ENCODE results near the gene CD151. TPM values are rescaled to one million over a fixed set of nuclear protein-coding genes. Genes with fewer than 3 reads are reported as not detected.

CD151 gene
- total RNA-seq, 1 experiment from 2014 or later, result 482 TPM

DNA sequence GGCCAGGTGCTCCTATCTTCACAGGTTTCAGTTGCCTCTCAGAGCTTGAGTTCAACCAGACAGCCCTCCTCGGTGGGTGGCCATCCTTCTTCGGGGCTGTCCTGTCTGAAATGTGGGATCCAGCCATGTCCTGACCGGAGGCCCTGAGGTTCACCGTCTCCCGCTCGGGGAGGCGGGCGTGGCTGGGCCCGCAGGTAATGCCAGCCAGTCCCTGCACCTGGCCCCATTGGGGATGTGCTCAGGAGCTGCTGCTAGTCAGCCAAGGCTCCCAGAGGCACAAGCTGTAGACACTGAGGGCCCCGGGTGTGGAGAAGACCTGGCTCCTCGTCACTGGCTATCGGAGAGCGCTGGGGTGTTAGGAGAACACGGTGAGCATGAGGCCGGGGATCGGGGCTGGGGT is 42.5 kb downstream of the CD151 start:
- BruUV-seq (replicated peaks), result no TSS peak
- intact Hi-C loops (cut with micrococcal nuclease; ENCODE audit: unreplicated experiment), result no loop called here

DNA sequence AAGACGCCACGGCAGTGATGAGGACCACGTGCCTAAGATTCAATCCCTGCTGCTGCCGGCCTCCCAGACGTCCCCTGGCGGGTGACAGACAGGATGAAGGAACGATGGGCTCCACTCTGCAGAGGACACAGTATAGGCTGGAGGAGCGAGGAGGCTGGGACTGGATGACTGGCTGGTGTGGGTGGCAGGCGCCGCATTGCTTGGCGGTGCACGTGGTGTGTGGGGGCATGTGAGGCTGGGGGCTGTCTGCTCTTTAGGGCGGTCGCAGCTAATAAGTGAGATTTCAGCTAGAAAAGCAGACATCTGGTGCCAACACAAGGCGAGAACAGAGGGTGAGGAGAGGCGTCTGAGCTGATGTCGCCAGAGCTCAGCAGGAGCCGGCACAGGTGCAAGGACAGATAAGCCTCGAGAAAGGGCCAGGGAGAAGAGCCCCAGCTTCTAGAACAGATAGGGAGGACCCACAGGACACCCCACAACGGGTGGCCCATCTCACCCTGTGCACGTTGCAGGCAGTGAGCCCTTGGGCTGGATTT is 43.1 kb downstream of the CD151 start:
- Mint-ChIP-seq H3K4me1 (ENCODE audit: low read depth, unreplicated experiment) (no peaks in the 10 kb centered on the region), H3K9me3 (ENCODE audit: low read depth, unreplicated experiment) (no peaks in the 10 kb centered on the region), H3K27me3 (ENCODE audit: unreplicated experiment) (no peaks in the 10 kb centered on the region), H3K36me3 (ENCODE audit: insufficient read depth, unreplicated experiment) (peaks cover 45% of the 10 kb centered on the region), H3K4me3 (ENCODE audit: low read depth, unreplicated experiment) (no peak overlapping the region), H3K27ac (ENCODE audit: unreplicated experiment) (no peak overlapping the region)
- no TSS peak for BruUV-seq (replicated peaks)
- TF ChIP-seq, protein P1, sequence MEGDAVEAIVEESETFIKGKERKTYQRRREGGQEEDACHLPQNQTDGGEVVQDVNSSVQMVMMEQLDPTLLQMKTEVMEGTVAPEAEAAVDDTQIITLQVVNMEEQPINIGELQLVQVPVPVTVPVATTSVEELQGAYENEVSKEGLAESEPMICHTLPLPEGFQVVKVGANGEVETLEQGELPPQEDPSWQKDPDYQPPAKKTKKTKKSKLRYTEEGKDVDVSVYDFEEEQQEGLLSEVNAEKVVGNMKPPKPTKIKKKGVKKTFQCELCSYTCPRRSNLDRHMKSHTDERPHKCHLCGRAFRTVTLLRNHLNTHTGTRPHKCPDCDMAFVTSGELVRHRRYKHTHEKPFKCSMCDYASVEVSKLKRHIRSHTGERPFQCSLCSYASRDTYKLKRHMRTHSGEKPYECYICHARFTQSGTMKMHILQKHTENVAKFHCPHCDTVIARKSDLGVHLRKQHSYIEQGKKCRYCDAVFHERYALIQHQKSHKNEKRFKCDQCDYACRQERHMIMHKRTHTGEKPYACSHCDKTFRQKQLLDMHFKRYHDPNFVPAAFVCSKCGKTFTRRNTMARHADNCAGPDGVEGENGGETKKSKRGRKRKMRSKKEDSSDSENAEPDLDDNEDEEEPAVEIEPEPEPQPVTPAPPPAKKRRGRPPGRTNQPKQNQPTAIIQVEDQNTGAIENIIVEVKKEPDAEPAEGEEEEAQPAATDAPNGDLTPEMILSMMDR (IDR thresholded peaks at IDR 0.05; ENCODE audit: unreplicated experiment), result no peak
- DNase-seq, result no peak
- CTCF ChIA-PET, result no interaction called here
- intact Hi-C loops (cut with micrococcal nuclease; ENCODE audit: unreplicated experiment), result no loop called here

More for the DNA sequence above, 42.5 kb downstream of the CD151 start:
- no peaks in the 10 kb centered on the region for H3K4me1 Mint-ChIP-seq (ENCODE audit: low read depth, unreplicated experiment)
- H3K27ac Mint-ChIP-seq (ENCODE audit: unreplicated experiment), result no peak overlapping the region
- no peak overlapping the region for H3K4me3 Mint-ChIP-seq (ENCODE audit: low read depth, unreplicated experiment)
- H3K9me3 Mint-ChIP-seq (ENCODE audit: low read depth, unreplicated experiment), result no peaks in the 10 kb centered on the region
- H3K27me3 Mint-ChIP-seq (ENCODE audit: unreplicated experiment), result no peaks in the 10 kb centered on the region
- CTCF ChIA-PET, result interaction anchor here (0.6 kb wide), 1 partner anchor 32 kb away, joined by 3 read pairs; no protein-coding TSS in a partner anchor
- H3K36me3 Mint-ChIP-seq (ENCODE audit: insufficient read depth, unreplicated experiment), result peaks cover 43% of the 10 kb centered on the region
- TF ChIP-seq, protein P1 (IDR thresholded peaks at IDR 0.05; ENCODE audit: unreplicated experiment), result no peak
- no peak for DNase-seq

DNA sequence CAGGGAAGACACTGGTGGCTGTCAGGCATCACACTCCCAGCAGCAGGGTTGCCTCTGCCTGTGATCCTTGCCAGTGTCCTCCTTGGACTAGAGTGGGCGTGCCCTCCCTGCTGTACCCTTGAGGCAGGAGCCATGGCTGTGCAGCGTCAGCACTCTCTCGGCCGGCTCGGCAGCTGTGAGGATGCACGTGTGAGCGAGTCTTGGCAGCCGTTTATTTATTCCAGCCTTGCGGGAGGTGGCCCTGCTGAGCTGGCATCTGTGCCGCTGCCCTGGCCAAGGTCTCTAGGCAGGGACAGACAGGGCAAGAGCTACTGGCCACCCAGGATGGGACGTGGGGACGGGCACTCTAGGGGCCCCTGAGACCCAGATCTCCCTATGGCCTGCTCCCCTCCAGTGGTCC is 43.8 kb downstream of the CD151 start:
- intact Hi-C loops (cut with micrococcal nuclease; ENCODE audit: unreplicated experiment), result no loop called here
- no TSS peak for BruUV-seq (replicated peaks)
- CTCF ChIA-PET, result no interaction called here
- no peak for DNase-seq
- H3K4me1 Mint-ChIP-seq (ENCODE audit: low read depth, unreplicated experiment), result no peaks in the 10 kb centered on the region
- H3K27ac Mint-ChIP-seq (ENCODE audit: unreplicated experiment), result no peak overlapping the region
- H3K9me3 Mint-ChIP-seq (ENCODE audit: low read depth, unreplicated experiment), result no peaks in the 10 kb centered on the region
- peaks cover 45% of the 10 kb centered on the region for H3K36me3 Mint-ChIP-seq (ENCODE audit: insufficient read depth, unreplicated experiment)
- H3K27me3 Mint-ChIP-seq (ENCODE audit: unreplicated experiment), result no peaks in the 10 kb centered on the region
- H3K4me3 Mint-ChIP-seq (ENCODE audit: low read depth, unreplicated experiment), result no peak overlapping the region
- TF ChIP-seq, protein P1 (IDR thresholded peaks at IDR 0.05; ENCODE audit: unreplicated experiment), result no peak

DNA sequence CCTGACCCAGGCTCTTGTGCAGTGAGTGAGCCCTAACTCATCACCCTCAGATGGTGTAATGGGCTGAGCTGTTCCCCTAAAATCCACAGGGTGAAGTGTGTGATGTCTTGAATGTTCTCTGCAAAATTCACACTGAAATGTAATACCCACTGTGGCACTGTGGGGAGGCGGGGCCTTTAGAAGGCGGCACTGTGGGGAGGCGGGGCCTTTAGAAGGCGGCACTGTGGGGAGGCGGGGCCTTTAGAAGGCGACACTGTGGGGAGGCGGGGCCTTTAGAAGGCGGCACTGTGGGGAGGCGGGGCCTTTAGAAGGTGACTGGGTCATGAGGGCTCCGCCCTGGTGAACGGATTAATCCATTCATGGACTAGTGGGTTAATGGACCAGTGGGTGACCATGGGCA is 44.8 kb downstream of the CD151 start:
- intact Hi-C loops (cut with micrococcal nuclease; ENCODE audit: unreplicated experiment), result no loop called here
- Mint-ChIP-seq H3K36me3 (ENCODE audit: insufficient read depth, unreplicated experiment) (peaks cover 36% of the 10 kb centered on the region), H3K4me3 (ENCODE audit: low read depth, unreplicated experiment) (no peak overlapping the region), H3K4me1 (ENCODE audit: low read depth, unreplicated experiment) (no peaks in the 10 kb centered on the region), H3K27ac (ENCODE audit: unreplicated experiment) (no peak overlapping the region), H3K27me3 (ENCODE audit: unreplicated experiment) (no peaks in the 10 kb centered on the region), H3K9me3 (ENCODE audit: low read depth, unreplicated experiment) (no peaks in the 10 kb centered on the region)
- DNase-seq, result no peak
- TF ChIP-seq, protein P1 (IDR thresholded peaks at IDR 0.05; ENCODE audit: unreplicated experiment), result no peak
- CTCF ChIA-PET, result no interaction called here
- BruUV-seq (replicated peaks), result no TSS peak
